Neutrophil (primary cell): ENCODE results near the gene KRT6A.

Experiments used
- H3K27ac ChIP-seq: fragments of 200-600 bp; sonication (generic); 2 replicates; pipeline ENCODE4 v1.5.1; 2016; ENCODE audit warnings: mild to moderate bottlenecking, moderate library complexity
- H3K27me3 ChIP-seq: fragments of 200-600 bp; sonication (generic); 2 replicates; pipeline ENCODE4 v1.6.0; 2016; ENCODE audit warnings: mild to moderate bottlenecking
- H3K36me3 ChIP-seq: fragments of 200-600 bp; sonication (generic); 2 replicates; pipeline ENCODE4 v1.5.1; 2017
- H3K4me1 ChIP-seq, 2 experiments: fragments of 200-600 bp in 1 of 2; sonication (generic) in 1 of 2; 1 replicate in 1 of 2; 2 replicates in 1 of 2; pipeline versions ENCODE4 v1.5.1 to v1.6.1; 2013 to 2016; ENCODE audit warnings: low read depth in 1 of 2, low read length in 1 of 2, mild to moderate bottlenecking in 1 of 2, moderate library complexity in 1 of 2; ENCODE audit not compliant: control insufficient read depth in 1 of 2, insufficient read depth in 1 of 2
- H3K4me3 ChIP-seq, 2 experiments: fragments of 200-600 bp in 1 of 2; sonication (generic) in 1 of 2; 1 replicate in 1 of 2; 2 replicates in 1 of 2; pipeline ENCODE4 v1.5.1; 2013 to 2016; ENCODE audit warnings: low read depth in 1 of 2, low read length in 1 of 2, mild to moderate bottlenecking in 1 of 2, moderate library complexity in 1 of 2
- H3K9me3 ChIP-seq: fragments of 200-600 bp; sonication (generic); 2 replicates; pipeline ENCODE4 v1.5.1; 2016
- CTCF ChIP-seq: fragments of 200-600 bp; sonication (generic); IDR thresholded peaks from 2 replicates; pipeline ENCODE4 v1.5.1; 2016; ENCODE audit warnings: antibody characterized with exemption

Gene KRT6A

GRCh38 chr12:52539083-52539820 is 46.2 kb upstream of the KRT6A start:
- Histone ChIP-seq H3K27me3 (peaks cover 3% of the 10 kb centered on the region), H3K4me1 (no peaks in the 10 kb centered on the region), H3K4me3 (no peak overlapping the region), H3K9me3 (no peaks in the 10 kb centered on the region), H3K27ac (no peak overlapping the region), H3K36me3 (no peaks in the 10 kb centered on the region)
- no peak for TF ChIP-seq CTCF

- Histone ChIP-seq H3K27ac (no peak overlapping the region), H3K27me3 (peaks cover 3% of the 10 kb centered on the region), H3K36me3 (no peaks in the 10 kb centered on the region), H3K4me1 (no peaks in the 10 kb centered on the region), H3K4me3 (no peak overlapping the region), H3K9me3 (no peaks in the 10 kb centered on the region)
- TF ChIP-seq CTCF = no peak
Measured at GRCh38 chr12:52537101-52537500, 44.0 kb upstream of the KRT6A start.

GRCh38 chr12:52535574-52535973 is 42.5 kb upstream of the KRT6A start:
- no peak for TF ChIP-seq CTCF
- H3K36me3 ChIP-seq = no peaks in the 10 kb centered on the region
- peaks cover 7% of the 10 kb centered on the region for H3K27me3 ChIP-seq
- no peak overlapping the region for H3K4me3 ChIP-seq
- H3K9me3 ChIP-seq = no peaks in the 10 kb centered on the region
- H3K27ac ChIP-seq = no peak overlapping the region
- no peaks in the 10 kb centered on the region for H3K4me1 ChIP-seq

- no peaks in the 10 kb centered on the region for H3K4me1 ChIP-seq
- H3K9me3 ChIP-seq = no peaks in the 10 kb centered on the region
- TF ChIP-seq CTCF = no peak
- peaks cover 7% of the 10 kb centered on the region for H3K27me3 ChIP-seq
- no peak overlapping the region for H3K4me3 ChIP-seq
- no peak overlapping the region for H3K27ac ChIP-seq
- no peaks in the 10 kb centered on the region for H3K36me3 ChIP-seq
Measured at GRCh38 chr12:52534482-52534881, 41.4 kb upstream of the KRT6A start.

- H3K4me1 ChIP-seq = no peaks in the 10 kb centered on the region
- no peaks in the 10 kb centered on the region for H3K36me3 ChIP-seq
- no peak overlapping the region for H3K4me3 ChIP-seq
- H3K9me3 ChIP-seq = no peaks in the 10 kb centered on the region
- H3K27ac ChIP-seq = no peak overlapping the region
- TF ChIP-seq CTCF = no peak
- peaks cover 7% of the 10 kb centered on the region for H3K27me3 ChIP-seq
Measured at GRCh38 chr12:52533686-52534470, 40.8 kb upstream of the KRT6A start.
